OCI-LY7 (cell line): ENCODE results near the gene CEMIP2.

Source experiments
- CTCF ChIP-seq: fragments of 200-600 bp; sonication (generic); conservative IDR thresholded peaks from 2 replicates; pipeline ENCODE4 v1.5.1; 2014; ENCODE audit warnings: mild to moderate bottlenecking, antibody characterized with exemption, low read length, moderate library complexity, mixed read lengths
- EZH2phosphoT487 ChIP-seq: fragments of 200-600 bp; sonication (generic); IDR thresholded peaks from 2 replicates; pipeline ENCODE4 v1.6.1; 2018; ENCODE audit warnings: low read depth, borderline replicate concordance, mild to moderate bottlenecking, mixed run types, antibody characterized with exemption, low read length, moderate library complexity, mixed read lengths

GRCh38 chr9:71747576-71747975 lies 20.7 kb downstream of the CEMIP2 start:
- no peak for TF ChIP-seq EZH2phosphoT487
- TF ChIP-seq CTCF = no peak
